NCI-H2196 treated with DMSO at 0.1 percent for 48 hours (cell line): Measurements from ENCODE around the gene PRB2.
"Not testable (repeated sequence)": the region's sequence is repeated elsewhere in the genome, so short reads cannot be mapped to it uniquely, and the experiment has no call there.

ENCODE experiments used
- DNase-seq: peaks from one replicate; lab custom pipeline; 2025; ENCODE audit not compliant: unreplicated experiment; lab: John Stamatoyannopoulos, UW

PRB2 gene

DNA sequence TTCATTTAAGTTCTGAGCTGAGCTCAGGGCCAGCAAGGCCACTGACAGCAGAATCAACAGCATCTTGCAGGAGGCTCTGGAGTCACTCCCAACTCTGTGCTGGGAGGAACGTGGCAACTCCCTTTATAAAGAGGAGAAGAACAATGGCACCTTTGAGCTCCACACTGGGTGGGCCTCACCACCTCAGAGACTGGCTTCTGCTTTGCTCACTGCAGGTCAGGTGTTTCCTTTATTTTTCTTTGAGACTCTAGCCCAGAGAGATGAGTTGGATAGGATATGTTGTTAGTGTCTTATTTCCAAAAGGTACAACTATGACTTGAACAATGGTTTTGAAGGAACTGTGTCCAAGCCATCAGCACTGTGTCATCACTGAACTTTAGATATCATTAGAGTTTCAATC is at the start of gene PRB2:
Gene PRB2 (minus strand): TSS at position 101 of the 400 bp plus-strand sequence. CDS start 38 bp downstream, at position 63.
- not testable (repeated sequence) for DNase-seq

DNA sequence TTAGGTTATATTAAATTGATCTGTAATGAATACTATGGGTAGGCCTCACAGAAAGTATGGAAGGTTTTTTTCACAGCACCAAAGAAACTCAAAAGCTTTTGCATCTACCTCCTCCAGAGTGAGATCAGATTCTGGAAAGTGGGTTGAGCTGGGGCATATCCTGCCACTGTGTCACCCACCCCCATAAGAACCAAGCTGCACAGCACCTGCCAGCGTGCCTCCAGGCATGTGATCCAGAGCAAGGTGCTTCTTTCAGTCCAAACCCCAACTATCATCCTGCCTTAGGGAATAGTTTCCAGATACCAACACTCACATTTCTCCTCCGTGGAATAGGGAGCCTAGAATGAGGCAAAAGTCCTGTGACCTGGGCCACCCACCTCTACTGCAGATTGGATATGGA is 42.6 kb upstream of the PRB2 start:
- DNase-seq, result no peak

DNA sequence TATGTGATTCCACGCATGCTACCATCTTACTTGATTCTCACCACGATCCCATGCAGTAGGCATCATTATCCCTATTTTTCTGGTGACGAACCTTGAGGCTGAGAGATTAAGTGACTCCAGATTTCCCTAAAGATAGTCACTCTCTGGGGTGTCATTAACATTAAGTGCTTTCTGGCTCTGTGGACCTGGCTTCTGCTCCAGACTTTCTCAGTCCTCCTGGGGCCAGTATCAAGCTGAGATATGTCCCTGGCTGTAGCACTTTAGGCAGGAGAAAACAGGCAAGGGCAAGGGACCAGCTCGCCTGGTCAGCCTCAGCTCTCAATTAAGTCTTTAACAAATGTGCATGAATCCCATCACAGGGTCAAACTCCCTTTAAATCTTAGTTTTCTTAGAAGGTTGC is 38.3 kb upstream of the PRB2 start:
- DNase-seq, result no peak

DNA sequence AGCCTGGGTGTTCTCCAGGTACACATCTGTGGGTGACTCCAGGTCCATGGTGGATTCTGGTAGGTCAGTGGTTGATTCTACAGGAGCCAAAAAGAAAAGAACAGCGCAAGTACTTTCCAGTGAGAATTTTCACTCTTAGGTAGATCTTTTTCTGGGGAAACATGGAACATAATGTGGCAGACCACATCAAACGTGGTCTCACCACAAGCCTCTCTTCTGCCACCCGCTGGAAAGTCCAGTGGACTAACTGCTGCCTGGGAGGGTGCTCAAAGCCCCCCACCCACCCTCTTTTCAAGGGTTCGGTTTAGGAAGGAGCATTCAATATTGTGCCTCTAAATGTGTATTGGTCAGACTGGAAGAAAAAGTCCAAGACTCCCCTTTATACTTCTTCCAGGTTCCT is 36.1 kb upstream of the PRB2 start:
- DNase-seq, result no peak

DNA sequence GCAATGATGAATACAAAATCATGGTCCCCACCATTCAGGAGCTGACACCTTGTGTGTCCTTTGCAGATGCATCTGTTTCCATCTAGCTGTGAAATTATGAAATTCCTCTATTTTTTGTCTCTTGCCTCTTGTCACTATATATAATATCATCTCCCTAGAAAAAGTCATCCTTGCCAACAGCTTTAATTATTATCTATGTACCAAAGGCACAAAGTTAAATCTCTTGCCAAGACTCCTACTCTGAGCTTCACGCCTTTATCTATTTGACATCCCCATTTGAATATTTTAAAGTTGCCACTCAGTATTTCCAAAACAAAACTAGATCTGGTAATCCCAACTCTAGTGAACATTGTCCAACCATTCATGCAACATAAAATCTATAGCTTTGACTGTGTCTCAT is 32.0 kb upstream of the PRB2 start:
- no peak for DNase-seq

DNA sequence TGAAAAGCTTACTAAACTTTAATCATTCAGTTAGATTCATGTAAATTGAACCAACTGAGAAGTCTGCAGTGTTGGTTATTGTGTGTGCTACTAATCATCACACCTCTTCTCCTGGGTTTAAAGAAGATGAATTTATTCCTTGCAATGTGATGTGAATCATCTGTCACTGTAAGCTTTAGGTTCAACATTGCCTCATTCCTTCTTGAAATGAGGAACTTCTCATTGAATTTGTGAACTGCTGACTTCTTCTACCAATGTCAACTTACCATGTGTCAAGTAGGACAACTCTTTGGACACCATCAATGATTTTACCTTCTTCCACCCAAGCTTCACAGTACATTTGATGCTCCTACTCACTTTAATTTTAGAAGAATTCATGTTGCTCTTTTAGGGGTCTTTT is 17.4 kb upstream of the PRB2 start:
- DNase-seq, result no peak

DNA sequence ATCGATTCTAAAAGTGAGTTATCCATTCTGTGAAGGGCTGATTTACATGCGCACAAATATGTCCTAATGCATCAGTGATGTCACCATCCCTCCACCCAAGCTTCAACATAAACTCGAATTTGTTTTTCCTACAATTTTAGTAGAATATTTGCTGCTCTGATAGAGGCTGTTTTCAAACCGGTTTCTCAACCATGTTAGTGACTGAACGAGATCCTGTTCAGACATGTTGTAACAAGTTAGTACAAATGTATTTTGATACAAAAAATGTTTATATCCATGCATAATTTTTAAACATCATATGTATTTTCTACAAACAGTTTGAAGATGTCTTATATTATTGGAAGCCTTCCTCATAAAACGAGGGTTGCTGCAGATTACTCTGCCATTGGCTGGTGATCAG is 12.7 kb upstream of the PRB2 start:
- no peak for DNase-seq

DNA sequence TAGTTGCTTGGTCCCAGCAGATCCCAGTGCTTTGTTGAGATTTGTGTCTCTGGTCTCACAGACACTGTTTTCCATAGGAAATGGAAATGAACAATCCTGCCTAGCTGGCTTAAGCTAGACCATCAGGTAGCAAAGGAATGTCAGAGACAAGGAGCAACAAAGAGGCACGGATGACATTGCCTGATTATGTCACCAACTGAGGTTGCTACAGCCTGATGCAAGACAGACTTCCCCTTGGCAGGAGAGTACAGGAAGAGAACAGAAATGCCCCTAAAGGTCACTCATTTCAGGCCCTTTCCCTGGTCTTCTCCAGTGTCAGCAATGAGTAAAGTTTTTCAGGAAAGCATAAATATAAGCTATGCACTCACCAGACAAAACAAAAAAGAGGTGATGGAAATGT is 2.0 kb upstream of the PRB2 start:
- DNase-seq, result no peak

DNA sequence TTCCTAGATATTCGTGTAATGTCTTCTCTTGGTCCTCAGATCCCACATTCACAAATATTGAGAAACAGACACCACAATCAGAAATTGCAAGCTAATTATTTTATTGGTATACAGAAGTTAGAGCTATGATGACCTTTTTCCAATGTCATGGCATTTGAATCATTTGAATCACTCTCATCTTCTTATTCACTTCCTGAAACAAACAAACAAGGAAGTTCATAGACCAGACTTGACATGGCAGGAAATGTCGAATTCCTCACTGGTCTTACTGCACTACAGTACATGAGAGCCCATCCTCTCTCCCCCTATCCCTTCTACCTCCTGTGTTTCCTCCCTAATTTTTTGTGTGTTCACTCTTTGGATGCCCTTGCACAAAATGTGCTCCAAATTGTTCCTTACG is 3.9 kb downstream of the PRB2 start:
- DNase-seq, result not testable (repeated sequence)

DNA sequence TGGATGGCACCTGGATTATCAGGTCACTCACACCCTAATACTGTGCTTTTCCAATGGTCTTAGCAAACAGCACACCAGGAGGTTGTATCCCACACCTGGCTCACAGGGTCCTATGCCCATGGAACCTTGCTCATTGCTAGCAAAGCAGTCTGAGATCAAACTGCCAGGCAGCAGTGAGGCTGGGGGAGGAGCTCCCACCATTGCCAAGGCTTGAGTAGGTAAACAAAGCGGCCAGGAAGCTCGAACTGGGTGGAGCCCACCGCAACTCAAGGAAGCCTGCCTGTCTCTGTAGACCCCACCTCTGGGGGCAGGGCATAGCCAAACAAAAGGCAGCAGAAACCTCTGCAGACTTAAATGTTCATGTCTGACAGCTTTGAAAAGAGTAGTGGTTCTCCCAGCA is 17.9 kb downstream of the PRB2 start:
- DNase-seq, result not testable (repeated sequence)

DNA sequence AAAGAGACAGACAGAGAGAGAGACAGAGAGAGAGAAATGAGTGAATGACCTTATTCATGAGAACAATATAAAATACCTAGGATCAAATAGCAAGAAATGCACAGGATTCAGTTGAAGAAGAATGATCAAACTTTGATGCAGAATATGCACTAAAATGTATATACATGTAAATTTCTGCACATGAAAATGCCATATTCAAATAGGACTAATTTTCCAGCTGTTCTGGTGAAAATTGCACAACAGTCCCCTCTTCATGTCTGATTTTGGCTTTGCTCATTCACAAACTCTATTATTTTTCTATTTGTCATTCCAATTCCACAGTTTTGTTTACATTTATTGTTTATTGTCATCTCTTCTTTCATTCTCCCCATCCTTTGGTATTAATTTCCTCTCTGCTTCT is 34.2 kb downstream of the PRB2 start:
- DNase-seq, result no peak

DNA sequence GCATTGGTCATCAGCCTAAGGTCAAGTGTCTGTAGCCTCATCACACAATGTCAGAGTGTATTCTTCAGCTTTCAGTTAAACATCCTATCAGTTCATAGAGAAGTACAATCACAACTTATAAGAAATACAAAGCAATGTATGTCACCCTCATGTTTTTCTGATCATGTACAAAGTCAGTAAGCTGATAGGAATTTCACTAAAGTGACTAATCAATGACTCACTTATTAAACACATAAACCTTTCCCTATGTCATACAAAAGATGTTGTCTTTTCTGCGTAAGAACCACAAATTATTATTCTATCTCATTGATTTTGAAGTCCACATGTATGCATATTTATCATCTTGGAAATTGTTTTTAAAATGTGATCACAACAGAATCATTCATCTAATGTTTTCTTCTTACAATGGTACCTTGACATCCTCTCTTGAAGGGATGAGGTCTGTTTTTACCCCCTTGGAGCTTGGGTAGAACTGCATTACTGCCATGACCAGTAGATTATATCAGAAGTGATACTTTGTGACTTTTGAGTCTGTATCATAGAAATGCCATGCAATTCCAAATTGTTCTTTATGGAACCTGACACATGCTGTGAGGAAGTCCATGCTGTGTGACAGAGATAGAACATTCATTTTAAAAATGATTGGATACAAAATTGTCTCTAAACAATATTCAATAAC is 35.0 kb downstream of the PRB2 start:
- DNase-seq, result not testable (repeated sequence)

DNA sequence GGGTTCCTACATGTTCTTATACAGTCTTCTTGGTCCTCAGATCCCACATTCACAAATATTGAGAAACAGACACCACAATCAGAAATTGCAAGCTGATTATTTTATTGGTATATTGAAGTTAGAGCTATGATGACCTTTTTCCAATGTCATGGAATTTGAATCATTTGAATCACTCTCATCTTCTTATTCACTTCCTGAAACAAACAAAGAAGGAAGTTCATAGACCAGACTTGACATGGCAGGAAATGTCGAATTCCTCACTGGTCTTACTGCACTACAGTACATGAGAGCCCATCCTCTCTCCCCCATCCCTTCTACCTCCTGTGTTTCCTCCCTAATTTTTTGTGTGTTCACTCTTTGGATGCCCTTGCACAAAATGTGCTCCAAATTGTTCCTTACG is 43.6 kb downstream of the PRB2 start:
- DNase-seq, result not testable (repeated sequence)

DNA sequence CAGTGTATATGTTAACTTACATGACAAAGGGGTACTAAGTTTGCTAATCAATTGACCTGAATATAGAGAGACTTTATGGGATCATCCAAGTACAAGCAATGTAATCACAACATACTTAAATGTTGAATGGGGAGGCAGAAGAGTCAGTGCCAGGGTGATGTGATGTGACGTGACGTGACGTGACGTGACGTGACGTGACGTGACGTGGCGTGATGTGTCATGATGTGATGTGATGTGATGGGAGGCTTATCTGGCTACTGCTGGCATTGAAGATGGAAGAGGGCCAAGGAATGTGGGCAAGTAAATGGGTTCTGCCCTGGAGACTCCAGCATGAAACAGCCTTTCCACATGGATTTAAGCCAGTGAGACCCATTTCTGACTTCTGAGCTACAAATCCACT is 46.9 kb downstream of the PRB2 start:
- DNase-seq, result no peak

DNA sequence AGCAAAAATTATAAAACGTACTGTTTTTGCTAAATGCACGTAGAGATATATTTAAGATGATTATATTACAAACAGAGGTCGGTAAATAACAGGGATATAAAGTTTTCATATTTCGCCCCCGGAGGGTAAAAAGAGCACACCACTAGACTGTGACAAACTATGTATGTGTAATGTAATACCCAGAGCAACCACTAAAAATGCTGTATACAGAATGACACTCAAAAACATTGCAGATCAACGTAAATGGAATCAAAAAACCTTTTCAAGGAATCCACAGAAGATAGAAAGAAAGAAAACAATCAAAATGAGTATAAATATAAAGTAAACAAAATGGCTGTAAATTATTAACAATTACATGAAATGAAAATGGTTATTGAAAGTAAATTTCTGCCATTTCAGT is 47.6 kb downstream of the PRB2 start:
- DNase-seq, result no peak

DNA sequence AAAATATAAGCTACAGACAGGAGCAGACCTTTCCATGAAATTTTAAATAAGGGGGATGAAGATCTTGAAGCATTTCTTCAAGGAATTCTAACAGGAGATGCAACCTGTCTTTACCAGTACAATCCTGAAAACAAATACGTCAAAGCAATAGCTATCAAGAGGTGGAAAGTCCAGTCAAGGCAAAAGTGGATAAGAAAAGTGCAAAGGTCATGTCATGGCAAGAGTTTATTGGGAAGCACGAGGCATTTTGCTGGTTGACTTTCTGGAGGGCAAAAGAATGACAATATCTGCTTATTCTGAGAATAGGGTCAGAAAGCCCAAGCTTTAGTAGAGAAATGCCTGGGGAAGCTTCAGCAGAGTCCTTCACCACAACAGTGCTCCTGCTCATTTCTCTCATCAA is 50.9 kb downstream of the PRB2 start:
- DNase-seq, result no peak
